PC-9 (cell line): ENCODE data around the gene NR2C1. TPM values are rescaled to one million over a fixed set of nuclear protein-coding genes. Genes with fewer than 3 reads are reported as not detected.

Experiments used
- BruUV-seq: library from RNA; stranded (reverse); fragments of 400-500 nt; replicated peaks from 2 replicates; lab custom pipeline; 2021; lab: Mats Ljungman, UMichigan
- CTCF ChIA-PET: fragments of 300-600 bp; sonication (Branson Sonifier 250); formaldehyde crosslinking; loops from one replicate; lab custom pipeline; 2022; ENCODE audit warnings: antibody characterized with exemption; lab: Charles Lee
- POLR2A ChIA-PET: fragments of 300-600 bp; sonication (Branson Sonifier 250); formaldehyde crosslinking; loops from one replicate; lab custom pipeline; 2022; ENCODE audit warnings: antibody characterized with exemption; ENCODE audit not compliant: unreplicated experiment; lab: Charles Lee
- DNase-seq, 2 experiments: peaks; one replicate each; pipeline versions ENCODE4 v3.0.0 to v3.0.0-alpha.2; 2015 to 2022; ENCODE audit warnings: mixed read lengths in 1 of 2
- H2AFZ ChIP-seq: fragments of 200-600 bp; sonication (generic); 2 replicates; pipeline ENCODE4 v1.8.1; 2017; ENCODE audit warnings: antibody characterized with exemption
- H3F3A ChIP-seq: fragments of 200-600 bp; sonication (generic); 2 replicates; pipeline ENCODE4 v1.8.1; 2017; ENCODE audit warnings: antibody characterized with exemption, mild to moderate bottlenecking, low read depth; ENCODE audit not compliant: insufficient read depth
- H3K27ac ChIP-seq: fragments of 200-600 bp; sonication (generic); 2 replicates; pipeline ENCODE4 v1.6.1; 2016; ENCODE audit warnings: mixed run types
- H3K27me3 ChIP-seq: fragments of 200-600 bp; sonication (generic); 2 replicates; pipeline ENCODE4 v1.6.1; 2016; ENCODE audit warnings: low read depth, mixed run types; ENCODE audit not compliant: insufficient read depth
- H3K36me3 ChIP-seq: fragments of 200-600 bp; sonication (generic); 2 replicates; pipeline ENCODE4 v1.6.1; 2016; ENCODE audit warnings: low read depth, mixed run types
- H3K4me1 ChIP-seq: fragments of 200-600 bp; sonication (generic); replicated peaks from 2 replicates; pipeline ENCODE4 v1.6.1; 2016; ENCODE audit warnings: mixed run types; ENCODE audit not compliant: insufficient read depth
- H3K4me2 ChIP-seq: fragments of 200-600 bp; sonication (generic); 2 replicates; pipeline ENCODE4 v1.6.1; 2017; ENCODE audit warnings: mixed run types
- H3K4me3 ChIP-seq: fragments of 200-600 bp; sonication (generic); 2 replicates; pipeline ENCODE4 v1.6.1; 2016; ENCODE audit warnings: mixed run types
- H3K79me2 ChIP-seq: fragments of 200-600 bp; sonication (generic); 2 replicates; pipeline ENCODE4 v1.6.1; 2017; ENCODE audit warnings: low read depth, mixed run types
- H3K9me2 ChIP-seq: fragments of 200-600 bp; sonication (generic); 2 replicates; pipeline ENCODE4 v1.8.1; 2017; ENCODE audit warnings: mild to moderate bottlenecking; ENCODE audit not compliant: insufficient read depth
- H3K9me3 ChIP-seq: fragments of 200-600 bp; sonication (generic); 2 replicates; pipeline ENCODE4 v1.8.1; 2016; ENCODE audit warnings: low read depth; ENCODE audit not compliant: insufficient read depth
- H4K20me1 ChIP-seq: fragments of 200-600 bp; sonication (generic); 2 replicates; pipeline ENCODE4 v1.8.1; 2017; ENCODE audit not compliant: insufficient read depth
- CTCF ChIP-seq: fragments of 200-600 bp; sonication (generic); conservative IDR thresholded peaks from 2 replicates; pipeline ENCODE4 v1.6.1; 2017; ENCODE audit warnings: mixed run types, antibody characterized with exemption, mild to moderate bottlenecking, moderate library complexity
- EZH2 ChIP-seq: fragments of 200-600 bp; sonication (generic); IDR thresholded peaks from 2 replicates; pipeline ENCODE4 v1.8.0; 2017; ENCODE audit warnings: antibody characterized with exemption, low read depth
- intact Hi-C: fragments of 100-400 bp; cut with micrococcal nuclease; formaldehyde crosslinking; loops from one replicate; pipeline ENCODE4 v1.10.0; 2022; ENCODE audit not compliant: unreplicated experiment
- total RNA-seq: library from RNA; stranded (reverse); gene quantifications from 2 replicates; pipeline ENCODE4 v1.2.3, GENCODE V29; 2021

Gene NR2C1
- total RNA-seq, 1 experiment from 2014 or later, result 26.4 TPM

DNA sequence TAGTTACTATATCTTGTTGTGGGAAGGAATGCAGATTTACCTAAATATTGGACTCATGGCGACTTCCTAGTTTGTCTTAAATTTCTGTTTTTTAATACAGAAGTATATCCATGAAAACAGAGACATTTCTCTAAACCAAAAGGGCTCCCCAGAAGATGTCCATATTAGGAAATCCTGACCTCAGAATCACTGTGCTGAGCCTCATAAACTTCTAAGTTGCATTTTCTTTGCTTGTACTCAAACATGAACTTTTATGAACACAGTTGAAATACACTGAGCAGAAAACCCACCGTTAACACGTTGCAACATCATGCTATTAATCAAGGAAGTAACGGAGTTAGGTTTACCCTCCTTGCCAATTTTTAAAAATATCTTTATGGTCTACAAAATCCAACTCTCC lies 42.9 kb upstream of the NR2C1 start:
- intact Hi-C loops, result loop anchor here (2.0 to 5.0 kb wide), 6 partner anchors 14 to 358 kb away; partner anchors contain the start of genes METAP2 and NR2C1
- no peaks in the 10 kb centered on the region for H3K9me2 ChIP-seq
- peak overlapping the region; percentile 79 for H3K4me2 ChIP-seq
- H3K4me3 ChIP-seq, result peak overlapping the region; percentile 48
- H3K4me1 ChIP-seq, result peaks cover 43% of the 10 kb centered on the region
- CTCF ChIA-PET, result interaction anchor here (0.6 to 1.7 kb wide), 5 partner anchors 100 to 459 kb away, joined by 3 to 14 read pairs (median 4); no protein-coding TSS in a partner anchor
- peak overlapping the region; percentile 92 for H3K27ac ChIP-seq
- POLR2A ChIA-PET, result interaction anchor here (0.7 to 1.0 kb wide), 4 partner anchors 90 to 418 kb away, joined by 3 to 6 read pairs (median 4); partner anchors contain the start of genes FGD6 and VEZT
- no peak overlapping the region for H2AFZ ChIP-seq
- peaks cover 4% of the 10 kb centered on the region; the same call in 1 of the 2 replicates for H3K36me3 ChIP-seq
- H3F3A ChIP-seq, result peaks cover 31% of the 10 kb centered on the region
- TSS peak; percentile 81 for BruUV-seq
- H3K79me2 ChIP-seq, result peaks cover 16% of the 10 kb centered on the region
- TF ChIP-seq CTCF (no peak), EZH2 (no peak)
- no peaks in the 10 kb centered on the region for H3K9me3 ChIP-seq
- H4K20me1 ChIP-seq, result no peaks in the 10 kb centered on the region
- DNase-seq, result no peak
- no peaks in the 10 kb centered on the region for H3K27me3 ChIP-seq

DNA sequence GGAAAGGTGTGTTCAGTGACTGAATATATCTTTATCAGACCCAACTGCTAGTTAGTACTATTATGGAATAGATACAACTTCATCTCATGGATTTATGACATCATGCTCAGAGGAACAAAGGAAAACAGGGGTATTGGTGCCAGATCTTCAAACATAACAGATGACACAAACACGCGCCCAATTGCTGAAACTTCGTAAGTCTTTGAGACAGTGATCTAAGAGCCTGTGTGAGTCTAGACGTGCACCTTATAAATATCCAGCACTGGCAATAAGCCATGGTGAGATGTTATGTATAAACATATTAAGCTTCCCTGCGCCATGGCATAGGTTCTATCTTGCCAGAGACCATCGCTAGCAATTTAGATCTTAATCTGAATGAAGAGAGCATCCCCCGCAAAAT lies 42.2 kb upstream of the NR2C1 start:
- Histone ChIP-seq H3K9me2 (no peaks in the 10 kb centered on the region), H3K27me3 (no peaks in the 10 kb centered on the region), H3K4me2 (peak overlapping the region; percentile 79), H3K4me3 (peak overlapping the region; percentile 48; the same call in 1 of the 2 replicates), H3K9me3 (no peaks in the 10 kb centered on the region), H3K27ac (peak overlapping the region; percentile 92), H2AFZ (no peak overlapping the region), H3F3A (peaks cover 31% of the 10 kb centered on the region), H3K36me3 (peaks cover 4% of the 10 kb centered on the region; the same call in 1 of the 2 replicates), H4K20me1 (no peaks in the 10 kb centered on the region), H3K4me1 (peaks cover 43% of the 10 kb centered on the region), H3K79me2 (peaks cover 16% of the 10 kb centered on the region)
- POLR2A ChIA-PET, result no interaction called here
- no TSS peak for BruUV-seq
- no peak for DNase-seq
- no peak for TF ChIP-seq CTCF
- CTCF ChIA-PET, result no interaction called here
- intact Hi-C loops, result loop anchor here (2.0 to 5.0 kb wide), 6 partner anchors 13 to 359 kb away; partner anchors contain the start of genes METAP2 and NR2C1

DNA sequence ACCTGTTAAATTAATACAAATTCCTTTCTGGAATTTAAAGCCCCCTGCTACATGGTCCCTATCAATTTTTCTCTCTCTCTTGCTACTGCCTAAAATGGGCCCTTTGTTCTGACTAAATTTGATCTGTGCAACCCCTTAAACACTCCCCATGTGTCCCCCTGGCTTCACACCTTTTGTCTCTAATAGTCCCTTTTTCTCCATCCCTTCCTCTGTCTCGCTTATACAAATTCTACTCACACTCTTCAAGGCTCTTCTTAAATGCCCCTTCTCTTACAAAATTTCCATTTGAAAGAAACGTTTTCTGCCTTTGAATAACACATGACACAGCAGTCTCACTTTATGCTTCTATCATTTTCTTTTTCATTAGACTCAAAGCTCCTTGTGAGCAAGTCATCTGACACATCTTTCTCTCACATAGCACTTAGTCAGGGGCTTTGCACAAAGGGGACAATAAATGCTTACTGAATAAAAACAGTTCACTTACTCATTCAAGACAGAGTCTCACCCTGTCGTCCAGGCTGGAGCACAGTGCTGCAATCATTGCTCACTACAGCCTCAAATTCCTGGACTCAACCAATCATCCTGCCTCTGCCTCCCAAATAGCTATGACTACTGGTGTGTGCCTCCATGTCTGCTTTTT lies 41.5 kb upstream of the NR2C1 start:
- H3K27ac ChIP-seq, result peak overlapping the region; percentile 92
- no peak overlapping the region for H3K4me3 ChIP-seq
- DNase-seq, result no peak
- peak overlapping the region; percentile 79; the same call in 1 of the 2 replicates for H3K4me2 ChIP-seq
- H3K79me2 ChIP-seq, result peaks cover 16% of the 10 kb centered on the region
- H3K27me3 ChIP-seq, result no peaks in the 10 kb centered on the region
- ChIA-PET POLR2A (no interaction called here), CTCF (interaction anchor here (0.6 kb wide), 1 partner anchor 1918 kb away, joined by 4 read pairs; no protein-coding TSS in a partner anchor)
- no TSS peak for BruUV-seq
- TF ChIP-seq CTCF (no peak), EZH2 (no peak)
- peaks cover 31% of the 10 kb centered on the region for H3F3A ChIP-seq
- H2AFZ ChIP-seq, result no peak overlapping the region
- intact Hi-C loops, result loop anchor here (5.0 kb wide), 4 partner anchors 43 to 217 kb away; partner anchors contain the start of gene NR2C1
- H3K4me1 ChIP-seq, result peaks cover 43% of the 10 kb centered on the region
- H3K36me3 ChIP-seq, result peaks cover 4% of the 10 kb centered on the region; the same call in 1 of the 2 replicates
- no peaks in the 10 kb centered on the region for H3K9me3 ChIP-seq
- H4K20me1 ChIP-seq, result no peaks in the 10 kb centered on the region
- no peaks in the 10 kb centered on the region for H3K9me2 ChIP-seq
